ENCODE data around the gene RNASE4.
"Not testable (repeated sequence)": the region's sequence is repeated elsewhere in the genome, so short reads cannot be mapped to it uniquely, and the experiment has no call there.

DNA sequence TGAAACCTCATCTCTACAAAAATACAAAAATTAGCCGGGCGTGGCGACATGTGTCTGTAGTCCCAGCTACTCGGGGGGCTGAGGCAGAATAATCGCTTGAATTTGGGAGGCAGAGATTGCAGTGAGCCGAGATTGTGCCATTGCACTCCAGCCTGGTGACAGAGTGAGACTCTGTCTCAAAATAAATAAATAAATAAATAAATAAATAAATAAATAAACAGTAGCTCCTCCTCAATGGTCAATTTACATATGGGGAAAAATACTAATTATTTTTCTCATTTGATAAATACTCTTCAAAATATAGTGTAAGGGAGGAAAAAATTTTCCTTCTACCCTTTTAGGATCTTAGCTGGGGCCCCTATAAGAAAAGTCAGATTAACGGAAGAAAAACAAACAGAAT is 53.9 kb downstream of the RNASE4 start:
- TF ChIP-seq, protein P1, sequence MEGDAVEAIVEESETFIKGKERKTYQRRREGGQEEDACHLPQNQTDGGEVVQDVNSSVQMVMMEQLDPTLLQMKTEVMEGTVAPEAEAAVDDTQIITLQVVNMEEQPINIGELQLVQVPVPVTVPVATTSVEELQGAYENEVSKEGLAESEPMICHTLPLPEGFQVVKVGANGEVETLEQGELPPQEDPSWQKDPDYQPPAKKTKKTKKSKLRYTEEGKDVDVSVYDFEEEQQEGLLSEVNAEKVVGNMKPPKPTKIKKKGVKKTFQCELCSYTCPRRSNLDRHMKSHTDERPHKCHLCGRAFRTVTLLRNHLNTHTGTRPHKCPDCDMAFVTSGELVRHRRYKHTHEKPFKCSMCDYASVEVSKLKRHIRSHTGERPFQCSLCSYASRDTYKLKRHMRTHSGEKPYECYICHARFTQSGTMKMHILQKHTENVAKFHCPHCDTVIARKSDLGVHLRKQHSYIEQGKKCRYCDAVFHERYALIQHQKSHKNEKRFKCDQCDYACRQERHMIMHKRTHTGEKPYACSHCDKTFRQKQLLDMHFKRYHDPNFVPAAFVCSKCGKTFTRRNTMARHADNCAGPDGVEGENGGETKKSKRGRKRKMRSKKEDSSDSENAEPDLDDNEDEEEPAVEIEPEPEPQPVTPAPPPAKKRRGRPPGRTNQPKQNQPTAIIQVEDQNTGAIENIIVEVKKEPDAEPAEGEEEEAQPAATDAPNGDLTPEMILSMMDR (conservative IDR thresholded peaks at IDR 0.05 in 1 of 2, IDR thresholded peaks at IDR 0.05 in 1 of 2; ENCODE audit: extremely low read depth in 1 of 2, insufficient read depth in 1 of 2, low read depth in 1 of 2, low read length in 2 of 2): not testable (repeated sequence)
- TF ChIP-seq EZH2 (IDR thresholded peaks at IDR 0.05; ENCODE audit: borderline replicate concordance, low read length): not testable (repeated sequence)

Measured in mammary epithelial cell (primary cell).